IPS DF 4.7 (cell line): ENCODE measurements around the gene ARMC7.
"Not testable (repeated sequence)": the region's sequence is repeated elsewhere in the genome, so short reads cannot be mapped to it uniquely, and the experiment has no call there.

Experiments
- DNase-seq: peaks from one replicate; pipeline ENCODE4 v3.0.0-alpha.2; 2013; ENCODE audit warnings: low spot score; ENCODE audit errors: extremely low read depth

The ARMC7 gene

DNA sequence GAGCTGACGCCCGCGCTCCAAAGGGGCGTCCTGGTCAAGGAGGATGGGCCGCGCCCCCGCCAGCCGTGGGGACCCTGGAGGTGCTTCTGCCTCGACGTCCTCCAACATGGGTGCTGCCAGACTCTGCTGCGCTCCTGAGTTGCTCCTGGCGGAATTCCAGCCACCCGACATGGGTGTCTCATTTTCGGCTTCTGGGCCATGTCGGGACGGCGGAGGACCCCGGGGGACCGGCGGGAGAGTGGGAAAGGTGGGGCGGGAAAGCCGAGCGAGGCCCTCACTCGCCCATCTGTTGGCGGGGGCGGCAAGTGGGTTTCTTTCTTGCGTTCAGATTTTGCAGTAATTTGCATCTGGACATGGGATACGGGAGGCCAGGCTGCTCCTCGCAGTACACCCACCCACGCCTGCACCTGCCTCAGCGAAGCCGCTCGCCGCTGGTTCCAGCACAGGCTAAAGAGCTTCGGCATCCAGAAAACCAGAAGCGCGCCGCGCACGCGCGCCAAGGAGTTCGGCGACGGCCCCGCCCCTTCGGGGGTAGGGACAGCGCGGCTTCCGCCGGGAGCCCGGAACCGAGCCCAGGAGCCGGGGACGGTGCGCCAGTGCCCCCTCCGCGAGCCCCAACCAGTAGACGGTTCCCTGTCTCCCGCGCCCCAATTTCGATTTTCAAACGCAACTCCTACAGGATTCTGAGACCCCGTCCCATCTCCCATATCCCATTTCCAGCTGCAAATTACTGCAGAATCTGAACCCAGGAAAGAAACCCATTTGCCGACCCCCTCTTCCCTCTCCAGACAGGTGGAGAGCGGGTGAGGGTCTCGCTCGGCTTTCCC, at the start of gene ARMC7:
Gene ARMC7 (plus strand): TSS at position 563 of the 827 bp plus-strand sequence. CDS start 320 bp downstream, outside the sequence.
- DNase-seq, result no peak

DNA sequence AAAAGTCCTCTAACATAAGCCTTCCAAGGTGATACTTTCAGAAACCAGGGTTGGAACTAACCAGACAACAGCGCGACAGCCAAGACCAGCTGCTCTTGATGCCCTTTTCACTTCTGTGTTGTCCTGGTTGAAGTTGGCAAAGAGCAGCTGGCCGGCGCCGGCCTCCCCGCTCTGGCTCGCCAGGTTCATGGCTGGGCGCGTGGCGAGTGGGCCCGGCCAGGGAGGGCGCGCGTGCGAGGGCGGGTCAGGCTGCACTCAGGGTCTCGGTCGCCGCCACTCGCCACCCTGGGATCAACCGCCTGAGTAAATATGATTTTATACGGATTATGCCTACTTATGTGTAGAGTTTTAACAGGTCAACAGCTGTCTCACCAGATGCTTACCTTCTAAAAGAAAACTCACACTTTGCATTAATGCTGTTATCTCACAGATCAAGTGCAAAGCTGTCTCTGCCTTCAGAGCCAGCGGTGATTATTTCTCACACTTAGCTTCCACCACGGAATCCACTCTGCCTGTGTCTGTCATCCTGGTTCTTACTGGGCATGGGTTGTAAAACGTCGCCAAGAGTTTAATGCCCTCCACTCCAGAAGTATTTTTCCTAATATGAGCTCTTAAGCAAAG, 49.2 kb upstream of the ARMC7 start:
- no peak for DNase-seq

DNA sequence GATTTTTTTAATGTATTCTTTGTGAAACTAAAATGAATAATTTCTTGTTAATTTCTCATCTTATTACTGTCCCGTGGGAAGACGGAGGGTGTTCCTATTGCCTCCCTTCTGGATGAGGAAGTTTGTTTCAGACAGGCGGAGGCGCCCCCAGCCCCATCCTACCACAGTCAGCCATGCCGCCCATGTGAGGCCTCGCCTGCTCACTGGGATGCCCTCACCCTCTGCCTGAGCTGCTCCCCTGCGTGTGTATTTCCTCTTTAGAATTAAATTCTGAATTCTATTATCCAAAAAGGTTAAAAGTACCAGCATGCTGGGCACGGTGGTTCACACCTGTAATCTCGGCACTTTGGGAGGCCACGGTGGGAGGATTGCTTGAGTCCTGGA, 48.7 kb upstream of the ARMC7 start:
- DNase-seq, result no peak

DNA sequence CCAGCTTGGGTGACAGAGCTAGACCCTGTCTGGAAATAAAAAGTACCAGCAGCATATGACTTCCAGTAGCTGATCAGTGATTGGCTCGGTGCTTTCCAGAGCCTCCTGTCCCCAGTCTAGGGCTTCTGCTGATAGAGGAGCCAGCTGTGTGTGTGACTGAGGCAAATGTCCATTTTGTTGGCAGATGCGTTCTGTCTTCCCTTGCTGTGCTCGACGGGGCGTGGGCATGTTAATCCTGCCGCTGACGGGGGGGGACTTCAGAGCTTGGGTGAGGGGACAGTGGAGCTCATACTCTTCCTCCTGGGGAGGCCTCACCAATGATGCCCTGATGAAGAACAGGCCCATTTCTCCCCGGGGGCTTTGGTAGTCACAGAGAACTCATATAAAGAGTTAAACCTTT, 48.2 kb upstream of the ARMC7 start:
- DNase-seq, result no peak

DNA sequence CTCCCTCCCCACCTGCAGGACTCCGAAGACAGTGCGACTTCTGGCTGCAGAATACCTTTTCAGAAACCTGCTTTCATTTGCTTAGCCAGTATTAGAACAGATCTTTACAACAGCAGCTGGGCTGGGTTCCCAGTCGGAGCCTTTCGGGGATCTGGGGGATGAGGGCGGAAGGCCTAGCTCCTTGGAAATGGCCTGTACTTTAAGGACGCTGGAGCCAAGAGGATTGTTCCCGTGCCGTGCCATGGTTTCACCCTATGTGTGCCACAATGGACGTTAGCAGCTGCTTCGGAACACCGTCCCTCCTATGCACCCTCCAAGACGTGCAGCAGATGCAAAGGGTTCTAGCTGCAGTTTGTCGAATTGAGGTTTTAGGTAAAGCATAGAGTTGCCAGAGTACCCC, 46.6 kb upstream of the ARMC7 start:
- no peak for DNase-seq

DNA sequence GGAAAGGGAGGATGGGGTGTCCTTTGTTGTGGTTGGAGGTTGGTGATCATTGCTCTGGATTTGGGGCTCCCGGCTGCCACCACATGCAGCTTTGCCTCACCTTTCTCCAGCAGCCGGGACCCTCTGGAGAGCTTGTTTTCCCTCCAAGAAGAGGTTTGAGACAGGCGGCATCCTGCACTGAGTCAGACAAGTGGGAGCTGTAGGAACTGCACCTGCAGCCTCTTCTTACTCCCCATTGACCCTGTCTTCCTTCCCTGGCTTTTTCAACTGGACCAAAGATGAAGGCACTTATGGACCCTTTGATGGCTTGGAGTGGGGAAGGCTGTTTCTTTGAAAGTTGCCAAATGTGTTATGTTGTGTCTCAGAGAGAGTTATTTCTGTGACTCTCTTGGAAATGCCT, 46.1 kb upstream of the ARMC7 start:
- no peak for DNase-seq

DNA sequence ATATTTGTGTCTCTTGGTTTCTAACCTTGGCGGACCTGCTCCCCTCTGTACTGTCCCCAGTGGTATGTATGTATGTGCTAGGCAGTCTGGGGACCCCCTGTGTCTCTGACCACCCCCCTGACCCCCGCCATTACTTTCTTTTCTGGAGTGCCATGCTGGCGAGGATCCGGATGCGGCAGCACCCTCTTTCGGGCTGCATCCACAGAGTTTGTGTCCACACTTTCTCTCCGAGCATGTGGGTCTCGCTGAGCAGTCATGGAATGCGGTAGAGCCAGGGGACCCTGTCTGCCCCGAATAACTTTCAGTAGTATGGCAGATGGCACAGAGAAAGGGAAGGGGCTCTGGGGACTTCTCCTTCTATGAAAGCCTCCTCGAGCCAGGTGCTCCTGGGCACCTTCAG, 45.7 kb upstream of the ARMC7 start:
- no peak for DNase-seq

DNA sequence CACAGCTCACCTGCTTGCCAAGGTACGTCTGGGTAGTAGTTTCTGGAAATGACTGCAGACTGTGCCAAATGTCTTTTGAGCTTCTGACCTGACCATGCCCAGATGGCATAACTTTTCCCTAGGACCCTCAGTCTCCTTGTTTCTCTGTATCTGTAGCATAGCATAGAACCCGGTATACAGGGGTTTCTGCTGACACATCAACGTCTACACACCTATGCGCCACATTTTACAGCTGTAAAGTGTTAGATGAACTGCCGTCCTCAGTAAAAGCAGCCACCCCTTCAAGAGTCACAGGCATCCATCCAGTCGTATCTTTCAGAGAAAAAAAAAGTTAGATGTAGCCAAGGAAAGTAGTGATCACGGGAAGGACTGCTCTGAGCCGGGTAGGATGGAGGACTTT, 45.3 kb upstream of the ARMC7 start:
- no peak for DNase-seq

DNA sequence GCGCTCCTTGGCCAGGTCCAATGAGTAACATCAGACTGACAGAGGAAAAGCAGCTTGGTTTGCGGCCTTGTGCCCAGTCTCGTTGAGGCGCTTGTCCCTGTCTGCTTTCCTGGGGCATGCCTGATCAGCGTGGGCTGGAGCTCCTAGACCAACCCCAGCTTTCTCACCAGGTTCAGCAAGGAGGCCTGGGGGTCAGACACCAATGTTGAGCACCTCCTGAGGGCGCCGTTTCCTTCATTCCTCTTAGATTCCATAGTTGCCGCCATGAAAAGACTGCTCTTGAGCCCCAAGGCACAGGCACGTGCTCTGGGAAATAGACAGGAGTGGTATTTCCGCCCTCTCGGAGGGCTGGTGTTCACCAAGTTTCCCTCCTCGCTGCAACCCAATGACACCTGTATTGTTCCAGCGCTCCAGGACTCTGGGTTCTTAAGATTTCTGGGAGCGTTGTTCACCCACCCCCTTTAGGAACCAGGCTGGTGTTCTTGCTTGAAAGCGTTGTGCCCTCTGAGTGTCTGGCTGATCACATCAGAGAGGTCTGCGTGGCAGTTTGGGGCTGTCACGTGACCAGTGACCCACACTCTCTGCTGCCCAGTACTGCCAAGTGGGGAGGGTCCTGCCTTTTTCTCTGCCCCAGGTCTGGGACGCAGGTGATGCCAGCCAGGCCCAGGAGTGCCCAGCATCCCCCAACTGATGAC, 44.8 kb upstream of the ARMC7 start:
- DNase-seq, result no peak

DNA sequence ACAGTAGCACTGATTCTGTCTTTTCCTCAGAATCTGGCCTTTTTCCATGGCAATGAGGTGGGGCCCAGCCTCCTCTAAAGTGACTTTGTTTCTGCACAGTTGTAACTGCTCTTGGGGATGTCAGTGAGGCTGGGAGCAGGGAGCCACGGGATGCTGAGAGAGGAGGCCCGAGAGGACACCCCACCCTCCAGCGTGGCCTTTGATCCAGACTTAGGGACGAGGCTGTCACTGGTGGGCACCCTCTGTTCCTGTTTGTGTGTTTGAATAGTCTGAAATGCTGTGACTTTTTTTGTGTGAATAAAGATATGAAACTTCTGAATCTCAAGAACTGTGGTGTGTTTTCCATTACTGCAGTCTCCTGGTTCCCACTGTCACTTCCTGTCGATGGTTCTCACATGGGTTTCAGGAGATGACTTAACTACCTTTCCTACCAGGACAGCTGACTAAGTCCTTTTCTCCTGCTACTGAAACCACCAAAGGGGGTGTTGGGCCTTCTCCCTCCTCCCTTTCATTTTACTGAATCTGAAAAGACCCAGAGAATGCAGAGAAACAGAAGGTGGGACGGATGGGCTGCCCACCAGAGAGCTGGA, 44.1 kb upstream of the ARMC7 start:
- DNase-seq, result no peak

DNA sequence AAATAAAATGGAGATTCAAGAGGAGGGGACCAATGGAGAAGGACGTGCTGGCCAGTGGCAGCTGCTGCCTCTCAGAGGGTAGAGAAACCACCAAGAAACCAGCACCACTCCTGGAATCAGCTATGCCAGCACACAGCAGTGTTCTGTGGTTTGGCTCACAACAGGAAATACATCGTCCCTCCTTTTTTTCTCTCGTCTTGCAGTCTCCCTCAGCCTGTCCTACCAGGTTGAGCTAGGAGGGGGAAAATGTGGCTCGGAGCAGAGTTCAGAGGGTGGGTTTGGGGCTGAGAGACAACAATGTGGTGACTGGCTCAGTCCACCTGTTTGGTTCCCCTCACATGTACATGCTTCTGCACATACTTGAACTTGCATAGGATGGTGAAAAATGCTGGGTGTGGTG, 41.9 kb upstream of the ARMC7 start:
- no peak for DNase-seq

DNA sequence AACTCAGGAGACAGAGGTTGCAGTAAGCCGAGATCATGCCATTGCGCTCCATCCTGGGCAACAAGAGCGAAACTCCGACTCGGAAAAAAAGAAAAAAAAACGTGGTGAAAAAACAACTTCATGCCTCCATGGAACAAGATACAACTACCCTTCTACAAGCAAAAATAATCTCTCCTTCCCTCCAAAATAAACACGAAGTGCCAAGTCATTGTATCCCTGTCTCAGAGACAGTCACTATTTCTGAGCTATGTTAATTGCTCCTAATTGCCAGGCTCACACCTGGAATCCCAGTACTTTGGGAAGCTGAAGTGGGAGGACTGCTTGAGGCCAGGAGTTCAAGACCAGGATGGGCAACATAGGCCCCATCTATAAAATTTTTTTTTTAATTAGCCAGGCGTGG, 41.0 kb upstream of the ARMC7 start:
- no peak for DNase-seq

DNA sequence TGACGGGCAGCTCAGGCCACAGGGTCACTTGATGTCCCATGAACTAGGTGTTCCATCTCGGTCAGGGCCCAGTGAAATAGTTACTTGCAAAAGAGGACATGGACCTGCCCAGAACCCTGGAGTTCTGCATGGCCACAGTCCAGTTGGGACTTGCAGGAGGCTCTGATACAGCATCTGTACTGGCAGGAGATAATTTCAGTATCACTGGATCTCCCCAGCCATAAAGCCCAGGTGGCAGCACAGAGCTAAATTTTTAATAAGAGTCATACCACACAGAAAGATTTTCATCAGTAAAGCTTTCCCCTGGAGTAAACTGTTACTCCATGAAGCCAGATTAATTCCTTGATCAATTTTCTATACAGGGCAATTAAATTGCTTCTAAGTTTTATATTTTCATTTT, 40.0 kb upstream of the ARMC7 start:
- DNase-seq, result no peak

DNA sequence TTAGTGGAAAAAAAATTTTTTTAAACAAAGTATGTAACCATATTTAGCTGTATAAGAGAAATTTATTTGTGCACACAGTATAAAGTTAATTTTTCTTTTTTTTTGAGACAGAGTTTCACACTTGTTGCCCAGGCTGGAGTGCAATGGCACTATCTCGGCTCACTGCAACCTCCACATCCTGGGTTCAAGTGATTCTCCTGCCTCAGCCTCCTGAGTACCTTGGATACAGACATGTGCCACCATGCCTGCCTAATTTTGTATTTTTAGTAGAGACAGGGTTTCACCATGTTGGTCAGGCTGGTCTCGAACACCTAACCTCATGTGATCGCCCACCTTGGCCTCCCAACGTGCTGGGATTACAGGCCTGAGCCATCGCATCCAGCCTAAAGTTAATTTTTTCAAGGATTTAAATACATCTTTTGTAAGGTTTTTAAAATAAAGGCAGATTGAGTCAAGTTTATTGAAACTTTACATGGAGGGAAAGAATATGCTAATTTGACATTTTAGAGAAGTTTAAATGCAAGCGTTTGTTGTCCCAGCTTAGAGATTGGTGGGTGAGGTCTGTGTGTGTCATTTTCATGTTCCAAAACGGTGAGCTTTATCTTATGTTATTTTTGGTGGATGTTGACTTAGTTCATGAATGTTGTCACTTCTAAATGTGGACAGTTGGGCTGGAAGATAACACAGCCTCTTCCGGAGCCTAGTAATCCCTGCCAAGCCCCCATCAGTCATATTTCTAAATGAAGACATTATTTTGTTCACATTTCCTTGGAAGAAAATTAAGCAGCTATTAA, 38.1 kb upstream of the ARMC7 start:
- not testable (repeated sequence) for DNase-seq

DNA sequence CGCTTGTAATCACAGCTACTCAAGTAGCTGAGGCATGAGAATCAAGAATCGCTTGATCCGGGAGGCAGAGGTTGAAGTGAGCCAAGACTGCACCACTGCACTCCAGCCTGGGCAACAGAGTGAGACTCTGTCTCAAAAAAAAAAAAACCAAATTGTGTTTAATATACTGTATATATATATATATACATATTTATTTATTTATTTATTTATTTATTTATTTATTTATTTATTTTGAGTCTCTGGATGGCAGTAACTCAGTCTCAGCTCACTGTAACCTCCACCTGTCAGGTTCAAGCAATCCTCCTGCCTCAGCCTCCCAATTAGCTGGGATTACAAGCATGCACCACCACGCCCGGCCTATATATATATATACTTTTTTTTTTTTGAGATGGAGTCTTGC, 36.9 kb upstream of the ARMC7 start:
- DNase-seq, result not testable (repeated sequence)

DNA sequence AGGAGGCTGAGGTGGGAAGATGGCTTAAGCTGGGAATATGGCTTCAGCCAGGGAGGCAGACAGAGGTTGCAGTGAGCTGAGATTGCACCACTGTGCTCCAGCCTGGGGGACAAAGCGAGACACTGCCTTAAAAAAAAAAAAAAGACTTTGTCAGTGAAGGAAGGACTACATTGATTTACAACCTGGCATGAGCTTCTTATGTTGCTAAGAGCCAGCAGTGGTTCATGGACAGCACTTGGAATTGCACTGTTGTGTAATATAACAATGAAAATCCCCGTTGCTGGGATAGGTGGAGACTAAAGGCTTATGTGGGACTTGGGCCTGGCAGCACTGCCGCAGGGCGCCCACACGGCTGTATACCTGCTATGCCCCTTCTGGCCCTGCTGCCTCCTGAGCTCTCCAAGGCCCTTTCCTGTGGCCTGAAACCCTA, 36.1 kb upstream of the ARMC7 start:
- no peak for DNase-seq

DNA sequence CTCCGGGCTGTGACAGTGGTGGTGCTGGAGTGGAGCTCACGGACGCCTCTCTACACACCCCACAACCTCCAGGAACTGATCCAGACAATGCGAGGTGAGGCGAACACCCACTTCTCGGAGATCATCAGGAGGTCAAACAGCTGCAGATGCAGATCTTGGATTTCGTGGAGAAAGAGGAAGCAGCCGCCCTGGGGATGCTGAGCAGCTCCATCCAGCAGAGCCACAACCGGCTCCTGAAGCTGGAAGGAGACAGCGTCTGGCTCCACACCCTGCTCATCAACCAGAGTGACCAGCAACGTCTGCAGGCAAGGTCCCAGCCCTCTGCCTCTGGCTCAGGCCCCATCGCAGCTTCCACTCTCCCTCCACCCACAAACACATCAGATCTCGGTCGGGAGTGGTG, 35.2 kb upstream of the ARMC7 start:
- no peak for DNase-seq

DNA sequence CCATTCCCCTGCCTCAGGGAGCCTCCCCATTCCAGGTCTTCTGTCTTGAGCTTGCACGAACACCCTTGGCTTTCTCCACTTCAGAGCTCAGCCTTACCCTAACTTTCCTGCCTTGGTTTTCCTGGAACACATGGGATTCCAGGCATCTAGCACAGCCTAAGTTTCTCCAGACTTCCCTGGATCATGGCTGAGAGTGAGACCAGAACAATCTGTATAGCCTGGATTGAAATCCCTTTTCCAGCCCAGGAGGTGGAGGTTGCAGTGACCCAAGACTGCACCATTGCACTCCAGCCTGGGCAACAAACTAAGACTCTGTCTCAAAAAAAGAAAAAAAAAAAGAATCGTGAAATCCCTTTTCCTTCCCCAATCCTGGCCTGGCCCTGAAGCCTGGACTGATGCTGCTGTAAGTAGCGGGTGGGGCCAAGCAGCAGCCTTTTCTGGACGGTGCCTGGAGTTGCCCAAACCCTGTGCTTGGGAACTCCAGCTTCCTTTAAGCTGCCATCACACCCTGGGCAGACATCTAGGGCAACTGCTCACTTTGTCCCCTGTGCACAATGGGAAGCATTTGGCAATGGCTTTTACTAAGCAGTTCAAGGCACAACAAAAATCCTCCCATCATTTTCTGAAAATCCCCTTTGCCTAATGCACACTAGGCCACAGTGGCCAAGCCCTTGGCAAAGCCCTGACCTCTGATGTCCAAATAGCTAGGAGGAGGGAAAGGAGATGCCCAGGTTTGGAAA, 34.0 kb upstream of the ARMC7 start:
- DNase-seq, result no peak

DNA sequence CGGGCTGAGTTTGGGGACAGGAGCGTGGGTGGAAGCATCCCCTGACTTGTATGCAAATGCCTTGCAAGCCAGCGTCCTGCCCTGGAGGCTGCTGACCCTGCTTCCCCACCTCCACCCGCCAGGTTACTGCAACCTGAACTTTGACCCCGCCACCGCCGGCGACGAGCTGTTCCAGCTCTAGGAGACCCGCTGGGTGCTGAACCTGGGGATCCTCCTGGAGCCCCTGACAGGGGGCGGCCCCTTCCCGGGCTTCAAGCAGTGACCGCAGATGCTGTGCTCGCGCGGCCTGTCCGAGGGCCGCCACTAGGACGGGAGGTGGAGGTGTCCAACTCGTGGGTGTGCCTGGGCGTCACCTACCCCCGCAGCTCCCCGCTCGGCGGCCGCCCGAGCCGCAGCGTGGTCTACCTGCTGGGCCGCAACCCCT, 32.7 kb upstream of the ARMC7 start:
- DNase-seq, result no peak

DNA sequence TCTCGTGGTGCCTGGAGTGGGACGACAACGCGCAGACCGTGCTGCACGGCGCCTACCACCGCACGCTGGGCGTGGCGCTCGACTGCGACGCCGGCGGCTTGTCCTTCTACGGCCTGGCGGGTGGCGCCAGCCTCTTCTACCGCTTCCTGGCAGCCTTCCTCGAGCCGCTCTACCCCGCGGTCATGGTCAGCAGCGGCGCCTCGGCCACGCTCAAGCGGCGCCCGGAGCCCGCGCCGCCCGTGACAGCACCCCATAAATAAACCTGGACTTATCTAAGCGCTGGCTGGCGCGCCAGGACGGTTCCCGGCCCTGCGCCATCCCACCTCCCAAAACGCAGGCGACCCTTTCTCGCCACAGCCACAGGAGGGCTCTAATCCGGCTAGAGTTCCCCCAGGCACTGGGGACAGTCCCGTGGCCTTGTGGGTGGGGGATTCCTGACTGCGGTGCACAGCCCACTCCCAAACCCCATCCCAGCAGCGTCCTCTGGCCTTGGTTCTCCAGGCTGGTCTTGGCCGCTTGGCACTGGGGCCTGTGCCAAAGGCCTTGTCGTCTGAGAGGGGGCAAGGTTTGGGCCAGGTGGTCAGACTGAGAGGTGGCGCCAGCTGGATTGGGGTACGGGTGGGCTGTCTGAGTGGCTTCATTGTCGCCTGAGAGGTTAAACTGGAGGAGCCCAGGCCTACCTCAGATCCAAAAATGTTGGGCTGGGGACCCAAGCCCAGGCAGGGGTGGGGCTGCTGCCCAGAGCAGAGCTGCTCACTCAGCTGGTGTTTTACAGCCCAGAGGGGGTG, 32.1 kb upstream of the ARMC7 start:
- no peak for DNase-seq
